Superior temporal gyrus (tissue), 1 donor: ENCODE measurements around the gene INTS6L.
"Not testable (repeated sequence)": the region's sequence is repeated elsewhere in the genome, so short reads cannot be mapped to it uniquely, and the experiment has no call there.

Experiments
- DNase-seq: peaks from one replicate; pipeline ENCODE4 v3.0.0-alpha.2; 2016; ENCODE audit errors: extremely low spot score

Gene INTS6L

GRCh38 chrX:135522878-135523693 lies 2.6 kb downstream of the INTS6L start:
- peak; percentile 17 for DNase-seq

- no peak for DNase-seq
Observed at GRCh38 chrX:135528254-135528653, 7.8 kb downstream of the INTS6L start.

GRCh38 chrX:135528756-135529155 lies 8.3 kb downstream of the INTS6L start:
- DNase-seq = no peak

DNA sequence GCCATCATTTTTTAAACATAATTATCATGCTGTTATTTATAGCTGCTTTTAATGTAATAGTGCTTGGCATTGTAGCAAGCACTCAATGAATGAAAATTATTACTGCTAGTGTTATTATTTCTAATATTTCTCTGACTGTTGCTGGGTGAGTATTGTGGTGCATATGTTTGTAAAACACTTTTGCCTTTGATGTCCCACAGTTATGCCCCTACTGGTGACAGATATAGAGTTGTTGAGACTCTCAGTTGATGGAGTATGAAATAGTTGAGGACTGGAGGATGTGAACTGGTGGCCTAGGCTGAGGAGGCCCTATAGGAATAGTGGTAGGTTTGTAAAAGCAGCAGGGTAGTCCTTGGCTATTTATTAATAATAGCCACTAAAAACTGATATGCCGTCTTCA lies 9.6 kb downstream of the INTS6L start:
- DNase-seq = no peak

GRCh38 chrX:135531813-135532212 lies 11.4 kb downstream of the INTS6L start:
- DNase-seq = no peak

DNA sequence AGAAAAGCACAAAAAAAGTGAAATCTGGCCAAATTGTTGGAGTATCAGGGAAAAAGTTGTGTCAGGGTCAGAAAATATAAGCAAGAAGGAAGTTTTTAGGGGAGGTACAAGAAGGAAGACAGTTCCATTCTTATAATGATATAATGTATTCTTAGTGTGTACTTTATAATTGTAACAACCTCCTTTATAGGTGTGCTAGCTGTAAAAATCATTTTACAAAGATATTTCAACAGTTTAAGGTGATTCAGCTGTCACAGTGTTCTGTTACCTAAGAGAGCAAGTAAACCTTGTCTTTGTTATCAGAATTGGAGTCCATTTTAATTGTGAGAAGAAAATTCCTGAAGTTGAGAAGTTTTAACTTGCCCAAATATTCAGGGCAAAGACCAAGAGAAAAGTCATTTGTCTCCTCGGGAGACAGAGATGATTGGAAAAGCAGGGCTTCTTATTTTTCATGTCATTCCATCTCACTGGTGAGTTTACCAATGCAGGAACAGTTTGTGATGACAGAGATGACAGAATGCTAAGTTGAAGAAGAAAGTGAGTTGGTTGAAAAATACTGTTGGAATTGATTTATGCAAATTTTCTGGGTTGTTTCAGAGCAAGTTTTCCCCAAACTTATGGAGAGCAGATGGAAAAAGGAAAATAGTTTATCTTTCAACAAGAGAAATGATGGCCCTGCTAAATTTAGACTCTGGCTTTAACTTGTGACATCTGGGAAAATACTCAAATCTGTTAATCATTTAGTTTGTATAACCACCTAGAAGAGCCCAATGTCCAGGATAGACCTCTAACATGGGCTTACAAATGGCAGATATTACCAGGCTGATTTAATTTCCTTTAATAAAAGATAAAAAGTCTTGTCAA lies 14.8 kb downstream of the INTS6L start:
- no peak for DNase-seq

DNA sequence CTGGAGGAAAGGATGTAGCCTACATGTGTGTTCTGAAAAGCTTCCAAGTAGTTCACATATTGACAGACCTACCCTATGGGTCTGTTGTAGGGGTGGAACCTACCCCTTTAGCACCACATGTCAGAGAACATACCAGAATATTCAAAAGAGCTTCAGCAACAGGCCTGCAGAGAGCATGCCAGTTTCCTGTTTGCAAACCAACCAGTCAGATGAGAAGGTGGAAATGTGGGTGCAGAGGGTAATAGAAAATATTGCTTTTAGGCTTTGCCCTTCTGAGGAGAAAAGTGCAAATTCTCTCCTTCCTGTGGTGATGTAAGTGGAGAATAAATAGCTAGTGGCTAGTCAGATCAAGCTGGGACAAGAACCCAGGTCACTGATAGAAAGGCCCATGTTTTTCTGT lies 16.4 kb downstream of the INTS6L start:
- no peak for DNase-seq

DNA sequence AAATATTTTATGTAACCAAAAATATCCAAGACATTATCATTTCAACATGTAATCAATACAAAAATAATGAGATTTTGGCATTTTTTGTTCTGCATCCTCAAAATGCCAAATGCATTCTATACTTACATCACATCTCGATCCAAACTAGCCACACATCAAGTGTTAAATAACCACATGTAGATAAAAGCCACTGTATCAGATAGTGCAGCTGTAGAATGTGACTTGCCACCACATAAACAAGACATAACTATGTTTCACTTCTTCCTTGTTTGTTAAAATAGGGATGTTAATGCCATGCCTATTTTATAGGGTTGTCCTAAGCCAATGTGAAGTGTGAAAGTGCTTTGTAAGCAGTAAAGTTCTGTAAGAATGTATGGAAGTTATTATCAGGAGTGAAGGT lies 20.9 kb downstream of the INTS6L start:
- DNase-seq = no peak

GRCh38 chrX:135543172-135543571 lies 22.7 kb downstream of the INTS6L start:
- no peak for DNase-seq

GRCh38 chrX:135543924-135544323 lies 23.5 kb downstream of the INTS6L start:
- DNase-seq = no peak

DNA sequence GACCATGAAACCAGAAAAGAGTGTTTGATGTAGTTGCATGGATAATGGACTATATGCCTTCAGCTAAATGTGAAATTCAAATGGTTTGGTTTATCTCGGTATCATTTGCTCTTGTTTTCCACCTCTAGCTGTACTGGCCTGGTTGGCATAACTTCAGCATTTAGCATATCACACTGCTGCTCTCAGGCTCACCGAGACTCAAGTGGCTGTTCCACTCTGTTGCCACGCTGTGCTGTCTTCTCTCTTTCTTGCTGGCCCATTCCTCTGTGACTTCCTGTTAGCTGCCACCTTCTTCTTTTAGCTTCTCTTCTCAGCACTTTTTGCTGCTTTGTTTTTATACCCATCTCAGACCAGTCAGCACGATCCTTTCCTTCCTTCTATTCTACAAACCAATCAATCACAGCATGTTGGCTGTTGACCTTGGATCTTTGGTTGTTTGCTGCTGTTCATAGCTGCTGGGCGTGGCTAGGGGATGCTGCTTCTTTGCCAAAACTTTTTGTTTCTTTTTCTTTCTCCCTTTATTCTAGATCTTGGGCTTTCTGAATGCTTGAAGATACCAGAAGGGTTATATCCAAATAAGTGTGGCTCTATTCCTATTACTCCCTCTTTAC lies 24.0 kb downstream of the INTS6L start:
- no peak for DNase-seq

GRCh38 chrX:135547767-135548166 lies 27.3 kb downstream of the INTS6L start:
- no peak for DNase-seq

GRCh38 chrX:135549519-135549918 lies 29.1 kb downstream of the INTS6L start:
- no peak for DNase-seq

DNA sequence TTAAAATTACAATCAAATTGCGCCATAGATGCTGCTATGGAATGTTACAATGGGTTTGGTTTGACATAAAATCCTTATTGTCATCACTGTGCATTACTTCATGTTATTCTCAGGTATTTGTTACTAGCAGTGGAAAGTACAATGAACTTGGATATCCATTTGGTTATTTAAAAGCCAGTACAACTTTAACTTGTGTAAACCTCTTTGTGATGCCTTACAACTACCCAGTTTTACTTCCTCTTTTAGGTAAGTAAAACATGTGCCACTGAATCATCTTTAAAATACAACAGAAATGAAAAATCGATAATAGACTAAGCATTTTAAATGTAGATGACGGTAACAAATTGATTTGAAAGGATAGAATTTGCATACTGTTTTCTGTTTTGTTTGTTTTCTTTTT lies 35.6 kb downstream of the INTS6L start:
- no peak for DNase-seq

DNA sequence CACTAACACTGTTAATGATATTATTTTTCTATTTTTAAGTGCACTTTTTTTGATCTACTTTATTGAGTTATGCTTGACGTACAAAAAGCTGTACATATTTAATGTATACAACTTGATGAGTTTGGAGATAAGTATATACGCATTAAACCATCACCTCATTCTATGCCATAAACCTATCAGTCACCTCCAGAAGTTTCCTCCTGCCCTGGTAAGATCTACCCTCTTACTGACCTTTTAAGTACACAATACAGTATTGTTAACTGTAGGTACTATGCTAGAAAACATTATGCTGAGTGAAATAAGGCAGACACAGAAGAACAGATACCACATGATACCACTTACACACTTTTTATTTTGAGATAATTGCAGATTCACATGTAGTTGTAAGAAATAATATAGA lies 36.9 kb downstream of the INTS6L start:
- no peak for DNase-seq

DNA sequence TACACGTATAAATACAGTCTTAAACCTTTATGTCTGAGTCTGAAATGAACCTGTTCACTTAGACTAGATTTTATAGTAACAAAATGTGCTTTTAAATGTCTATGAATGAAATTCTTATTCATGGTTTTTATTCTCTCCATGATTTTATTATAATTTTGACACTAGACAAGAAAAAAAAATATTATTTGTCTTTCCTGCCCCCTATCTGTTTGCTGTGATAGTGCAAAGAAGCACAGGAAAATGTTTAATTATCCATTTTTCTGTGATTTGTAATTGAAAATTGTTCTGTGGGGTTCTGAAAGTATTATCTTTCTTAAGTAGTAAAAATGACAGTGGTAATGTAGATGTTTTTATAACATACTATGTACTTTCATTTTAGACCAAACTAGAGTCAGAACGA lies 52.0 kb downstream of the INTS6L start:
- peak; percentile 13 for DNase-seq

- DNase-seq = no peak
Observed at GRCh38 chrX:135581496-135581895, 61.0 kb downstream of the INTS6L start.

GRCh38 chrX:135585153-135585552 lies 64.7 kb downstream of the INTS6L start:
- DNase-seq = no peak

DNA sequence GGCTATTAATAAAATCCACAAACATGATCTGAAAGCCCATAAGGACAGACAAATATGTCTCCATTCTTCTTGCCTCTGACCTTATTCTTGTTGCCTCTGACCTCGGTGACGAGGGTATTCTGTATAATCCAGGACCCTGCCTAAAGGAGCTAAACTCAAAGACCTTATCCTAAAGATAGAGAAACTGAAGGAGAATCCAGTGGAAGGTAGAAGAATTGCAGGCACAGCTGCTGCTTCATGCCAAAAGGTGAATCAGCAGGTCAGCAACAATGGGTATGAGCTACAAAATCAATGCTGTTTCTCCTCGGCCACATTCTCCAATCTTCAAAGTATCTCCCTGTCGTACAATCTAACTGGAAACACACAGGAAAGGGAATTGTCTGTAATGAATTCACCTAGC lies 71.4 kb downstream of the INTS6L start:
- no peak for DNase-seq

DNA sequence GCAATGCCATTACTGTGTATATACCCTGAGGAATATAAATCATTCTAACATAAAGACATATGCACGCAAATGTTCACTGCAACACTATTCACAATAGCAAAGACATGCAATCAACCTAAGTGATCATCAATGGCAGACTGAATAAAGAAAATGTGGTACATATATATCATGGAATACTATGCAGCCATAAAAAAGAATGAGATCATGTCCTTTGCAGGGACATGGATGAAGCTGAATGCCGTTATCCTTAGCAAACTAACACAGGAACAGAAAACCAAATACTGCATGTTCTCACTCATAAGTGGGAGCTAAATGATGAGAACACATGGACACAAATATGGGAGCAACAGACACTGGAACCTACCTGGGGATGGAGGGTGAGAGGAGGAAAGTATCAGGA lies 73.6 kb downstream of the INTS6L start:
- not testable (repeated sequence) for DNase-seq

- DNase-seq = not testable (repeated sequence)
Observed at GRCh38 chrX:135594453-135594852, 74.0 kb downstream of the INTS6L start.

GRCh38 chrX:135595543-135595942 lies 75.1 kb downstream of the INTS6L start:
- no peak for DNase-seq

DNA sequence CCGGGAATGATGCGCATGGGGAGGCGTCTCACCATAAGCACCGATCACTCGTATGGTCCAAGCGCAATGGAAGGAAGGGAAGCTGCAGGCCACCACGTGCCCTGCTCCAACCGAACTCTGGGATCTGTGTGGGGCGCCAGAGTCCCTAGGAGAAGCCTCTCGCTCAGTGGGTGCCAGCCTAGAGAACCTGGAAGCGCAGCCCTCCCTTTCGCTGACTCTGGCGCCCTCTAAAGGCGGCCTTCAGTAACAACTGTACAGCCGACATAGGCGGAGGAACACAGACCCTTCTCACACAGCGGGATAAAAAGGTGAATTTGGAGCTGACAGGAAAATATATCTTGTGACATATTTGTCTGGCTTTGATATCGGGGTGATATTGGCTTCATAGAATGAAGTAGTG lies 76.0 kb downstream of the INTS6L start:
- DNase-seq = peak; percentile 14
